ENCODE results near the gene DDIT3.

The DDIT3 gene

GRCh38 chr12:57546438-57547287 lies 26.3 kb upstream of the DDIT3 start, which contains the start of gene DCTN2:
Gene DCTN2, minus strand, starts transcription at chr12:57547192. Its CDS starts 129 bp downstream, at chr12:57547063.
- peak; percentile 99 for DNase-seq

DNA sequence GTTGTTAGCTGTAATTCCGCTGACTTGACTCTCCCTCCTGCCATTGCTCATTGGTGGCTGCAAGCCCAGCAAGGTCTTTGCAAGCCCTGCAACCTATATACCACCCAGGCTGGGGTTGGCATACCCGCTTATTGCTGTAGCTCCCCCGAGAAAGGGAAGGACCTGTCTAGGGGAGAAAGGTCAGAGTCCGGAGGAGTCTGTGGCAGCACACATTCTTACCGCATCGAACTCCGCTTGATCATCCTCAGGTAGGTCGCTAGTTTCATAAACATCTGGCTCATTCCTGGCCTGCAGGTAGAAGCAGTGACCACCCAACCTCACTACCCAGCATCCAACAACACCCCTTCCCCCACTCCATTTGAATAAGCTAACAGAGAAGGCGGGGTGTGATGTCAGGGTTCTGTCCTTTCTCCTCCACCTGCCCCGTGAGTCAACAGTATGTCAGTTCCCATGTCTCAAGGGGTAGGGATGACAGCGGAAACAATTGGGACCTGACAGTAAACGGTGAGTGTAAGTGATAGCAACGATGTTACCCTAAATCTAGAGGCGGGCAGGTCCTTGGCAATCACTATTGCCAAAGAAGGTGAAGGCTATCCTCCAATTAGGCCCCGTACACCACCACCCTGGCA lies 25.6 kb upstream of the DDIT3 start:
- no peak for DNase-seq

GRCh38 chr12:57543581-57543980 lies 23.3 kb upstream of the DDIT3 start:
- DNase-seq, result no peak

GRCh38 chr12:57541717-57542116 lies 21.4 kb upstream of the DDIT3 start:
- no peak for DNase-seq

- peak; percentile 24 for DNase-seq
These were observed 20.7 kb upstream of the DDIT3 start for GRCh38 chr12:57541001-57541400.

DNA sequence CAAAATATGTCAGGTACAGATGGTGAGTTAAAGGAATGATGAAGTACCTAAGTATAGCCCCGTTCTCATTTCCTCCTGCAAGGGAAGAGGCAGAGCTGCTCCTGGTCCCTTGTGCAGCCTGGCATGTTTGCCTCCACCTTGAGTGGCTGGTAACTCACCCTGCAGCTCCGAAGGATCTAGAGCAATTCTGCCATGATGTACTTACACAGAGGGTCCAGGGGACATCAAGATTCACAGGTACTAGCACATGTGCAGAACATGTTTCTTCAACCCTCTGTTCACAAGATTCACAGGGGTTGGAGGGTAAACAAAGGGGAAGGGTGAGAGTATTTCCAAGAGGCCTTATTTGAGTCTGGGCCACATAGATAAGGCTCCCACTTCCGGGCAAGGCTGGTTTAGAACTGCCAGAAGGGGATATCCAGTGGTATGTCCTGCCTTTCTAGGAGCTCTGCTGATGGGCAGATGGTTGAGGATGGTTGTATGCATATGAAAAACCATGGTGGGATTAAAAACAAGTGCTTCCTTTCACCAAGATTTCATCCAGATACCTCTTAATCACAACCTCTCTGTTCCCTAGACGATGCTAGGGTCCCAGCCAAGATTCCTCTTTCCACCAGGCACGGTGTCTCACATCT lies 18.9 kb upstream of the DDIT3 start:
- peak; percentile 97 for DNase-seq

DNA sequence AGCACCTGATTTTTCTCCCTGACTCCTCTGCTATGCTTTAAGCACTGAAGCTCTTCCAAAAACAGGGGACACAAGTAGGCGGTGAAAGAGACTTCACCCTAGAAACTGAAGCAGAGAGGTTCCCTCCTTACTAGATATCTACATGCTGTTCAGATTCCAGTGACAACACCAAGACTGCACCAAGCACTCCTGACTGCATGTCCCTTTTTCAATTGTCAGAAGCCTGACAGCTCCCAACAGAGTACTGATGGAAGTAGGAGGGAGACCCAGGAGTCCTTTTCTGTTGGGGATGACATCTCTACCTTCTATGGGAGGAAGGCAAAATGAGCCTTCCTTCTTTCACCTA lies 16.3 kb upstream of the DDIT3 start:
- no peak for DNase-seq

DNA sequence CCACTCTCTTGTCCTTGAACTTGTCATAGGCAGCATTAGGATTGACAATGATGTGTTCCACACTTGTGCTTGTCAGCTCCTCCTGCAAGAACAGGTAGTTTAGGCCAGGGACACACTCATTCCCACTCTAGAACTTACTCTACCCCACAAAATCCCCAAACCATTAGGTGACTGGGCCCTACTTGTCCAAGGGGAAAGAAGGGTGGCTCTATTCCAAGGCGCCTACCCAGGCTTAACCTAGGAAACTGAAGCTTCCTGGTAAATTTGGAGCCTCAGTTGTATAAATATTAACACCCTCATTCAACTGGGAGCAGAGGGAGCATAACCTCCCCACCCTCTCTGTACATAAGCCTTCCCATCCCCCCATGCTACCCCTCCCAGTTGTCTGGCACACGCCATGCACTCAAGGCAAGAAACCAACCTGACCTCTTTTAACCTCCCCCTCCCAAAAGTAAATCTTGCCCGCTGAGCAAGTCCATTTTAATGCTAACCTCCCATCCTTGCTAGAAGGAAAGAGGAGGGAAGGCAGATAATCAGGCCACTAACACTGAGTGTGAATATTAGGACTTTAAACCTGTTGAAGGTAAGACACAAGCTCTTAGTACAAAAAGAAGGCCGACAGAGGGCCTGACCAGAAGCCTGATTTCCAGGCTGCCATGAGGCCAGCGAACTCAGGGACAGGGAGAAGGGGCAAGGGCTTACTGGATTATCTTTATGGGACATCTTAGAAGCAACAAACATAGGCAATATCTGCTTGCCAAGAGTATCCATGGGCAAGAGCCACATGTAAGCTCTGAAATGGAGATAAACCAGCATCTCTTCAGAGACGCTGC lies 15.7 kb upstream of the DDIT3 start:
- no peak for DNase-seq

- no peak for DNase-seq
These were observed 14.8 kb upstream of the DDIT3 start for GRCh38 chr12:57534991-57535543.

- DNase-seq, result no peak
These were observed 13.9 kb upstream of the DDIT3 start for GRCh38 chr12:57534250-57534649.

- DNase-seq, result no peak
These were observed 12.8 kb upstream of the DDIT3 start for GRCh38 chr12:57533108-57533507.

DNA sequence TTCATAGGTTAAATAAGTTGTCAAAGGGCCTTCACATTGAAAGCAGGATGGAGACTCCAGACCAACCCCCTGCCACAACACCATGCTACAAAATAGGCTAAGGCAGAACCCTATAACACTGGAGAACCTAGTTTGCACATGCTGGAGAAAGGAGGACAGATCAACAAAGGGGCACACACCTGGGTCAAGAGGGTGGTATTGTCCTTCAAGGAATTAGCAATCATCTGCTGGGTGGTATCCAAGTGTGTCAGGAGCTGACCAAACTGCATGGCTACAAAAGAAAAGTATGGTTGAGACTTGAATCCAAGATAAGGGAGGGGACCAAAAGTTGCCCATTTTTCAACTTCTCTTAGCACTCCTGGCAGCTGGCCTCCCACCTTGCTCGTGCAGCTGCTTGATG lies 11.5 kb upstream of the DDIT3 start:
- no peak for DNase-seq

DNA sequence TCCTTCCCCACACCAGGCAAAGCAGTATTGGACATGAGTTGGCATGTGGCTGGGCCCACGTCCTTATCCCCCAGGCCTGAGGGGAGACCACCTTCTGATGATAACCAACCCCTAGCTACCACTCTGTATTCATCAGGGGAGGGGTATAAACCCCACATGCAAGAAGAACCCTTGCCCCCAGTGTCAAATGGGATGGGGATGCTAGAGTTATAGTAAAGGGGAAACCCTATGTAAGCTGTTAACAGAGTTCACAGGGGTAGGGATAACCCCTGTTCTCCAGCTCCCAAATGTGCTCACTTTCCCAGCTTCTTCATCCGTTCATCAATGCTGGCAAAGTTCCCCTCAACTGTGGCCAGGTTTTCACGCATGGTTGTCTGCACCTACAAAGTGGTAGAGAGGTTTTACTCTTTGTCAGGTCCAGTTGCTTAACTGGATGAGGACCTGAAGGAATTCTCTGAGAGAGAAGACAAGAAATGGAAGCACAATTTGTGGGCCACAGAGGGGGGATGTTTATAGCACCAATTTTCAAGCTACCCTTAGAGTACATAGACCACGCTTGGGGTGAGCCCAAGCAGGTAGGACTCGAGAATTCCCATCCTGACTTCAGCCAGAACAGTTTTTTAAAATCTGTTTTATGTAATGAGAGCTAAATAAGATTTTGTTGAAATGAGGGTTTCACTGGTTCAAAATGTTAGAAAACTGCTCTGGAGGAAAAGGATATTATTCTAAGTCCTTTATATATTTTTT lies 10.3 kb upstream of the DDIT3 start:
- DNase-seq, result no peak

DNA sequence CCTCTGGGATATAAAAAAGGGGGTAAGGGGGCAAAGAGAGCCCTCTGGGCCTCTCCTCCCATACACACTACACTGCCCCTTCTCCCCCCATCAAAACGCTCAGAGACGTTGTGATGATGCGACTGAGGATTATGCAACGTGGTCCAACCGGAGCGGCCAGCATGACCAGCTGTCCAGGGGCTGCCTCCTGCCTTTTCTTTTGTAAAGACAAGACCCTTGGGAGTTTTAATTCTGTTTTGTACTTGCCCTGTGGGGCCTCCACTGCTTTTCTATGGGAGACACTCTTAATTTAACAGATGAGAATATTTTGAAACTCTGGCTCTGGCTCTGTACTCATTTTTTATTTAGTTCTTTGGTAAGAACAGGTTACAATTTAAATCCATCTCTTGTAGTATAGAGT lies 9.5 kb upstream of the DDIT3 start:
- no peak for DNase-seq

DNA sequence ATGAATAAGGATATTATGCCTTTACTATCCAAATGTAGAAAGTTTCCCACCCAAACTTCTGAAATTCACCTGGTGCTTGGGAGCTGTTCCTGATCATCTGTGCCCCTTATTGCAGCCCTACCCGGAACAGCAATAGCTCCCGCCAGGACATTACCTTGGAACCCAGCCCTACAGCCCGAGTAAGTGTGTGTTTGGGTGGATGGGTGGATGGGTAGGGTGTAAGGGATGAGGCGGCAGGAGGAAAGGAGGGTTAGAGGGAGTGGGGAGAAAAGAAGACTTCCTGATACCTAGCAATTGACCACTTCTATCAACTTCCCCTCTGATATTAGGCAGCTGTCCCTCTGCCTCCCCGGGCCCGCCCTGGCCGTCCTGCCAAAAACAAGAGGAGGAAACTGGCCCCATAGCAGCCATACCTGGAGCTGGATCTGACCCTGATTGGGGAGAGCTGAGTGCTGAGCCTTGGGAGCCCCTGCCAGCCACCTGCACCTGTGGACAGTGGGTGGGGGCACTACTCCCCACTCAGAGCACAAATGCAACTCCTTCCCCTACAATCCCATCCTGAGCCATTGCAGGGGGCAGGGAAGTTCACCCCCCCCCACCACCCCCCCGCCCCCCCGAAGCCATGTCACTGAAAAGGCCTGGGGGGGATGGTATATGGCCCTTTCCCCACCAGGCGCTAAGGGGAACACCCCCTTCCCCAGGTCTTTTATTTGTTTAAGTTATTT lies 8.7 kb upstream of the DDIT3 start:
- DNase-seq, result no peak

- no peak for DNase-seq
These were observed 7.9 kb upstream of the DDIT3 start for GRCh38 chr12:57528176-57528575.

DNA sequence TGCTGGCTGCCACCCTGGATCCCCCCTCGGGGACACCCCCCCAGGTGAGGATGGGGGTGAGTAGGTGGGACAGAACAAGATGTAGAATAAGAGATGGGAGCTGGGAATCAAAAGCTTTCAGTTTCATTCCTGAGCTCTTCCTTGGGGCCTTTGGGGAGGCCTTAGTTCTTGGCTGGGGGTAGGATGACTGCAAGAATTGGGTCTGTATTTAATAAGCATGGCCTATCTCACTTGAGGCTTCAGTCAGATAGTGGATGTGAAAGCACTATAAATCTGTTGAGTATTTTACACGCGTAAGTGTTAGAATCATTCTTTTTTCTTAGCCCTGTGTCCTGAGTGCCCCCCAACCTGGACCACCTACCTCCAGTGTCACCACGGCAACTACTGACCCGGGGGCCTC lies 6.9 kb upstream of the DDIT3 start:
- no peak for DNase-seq

DNA sequence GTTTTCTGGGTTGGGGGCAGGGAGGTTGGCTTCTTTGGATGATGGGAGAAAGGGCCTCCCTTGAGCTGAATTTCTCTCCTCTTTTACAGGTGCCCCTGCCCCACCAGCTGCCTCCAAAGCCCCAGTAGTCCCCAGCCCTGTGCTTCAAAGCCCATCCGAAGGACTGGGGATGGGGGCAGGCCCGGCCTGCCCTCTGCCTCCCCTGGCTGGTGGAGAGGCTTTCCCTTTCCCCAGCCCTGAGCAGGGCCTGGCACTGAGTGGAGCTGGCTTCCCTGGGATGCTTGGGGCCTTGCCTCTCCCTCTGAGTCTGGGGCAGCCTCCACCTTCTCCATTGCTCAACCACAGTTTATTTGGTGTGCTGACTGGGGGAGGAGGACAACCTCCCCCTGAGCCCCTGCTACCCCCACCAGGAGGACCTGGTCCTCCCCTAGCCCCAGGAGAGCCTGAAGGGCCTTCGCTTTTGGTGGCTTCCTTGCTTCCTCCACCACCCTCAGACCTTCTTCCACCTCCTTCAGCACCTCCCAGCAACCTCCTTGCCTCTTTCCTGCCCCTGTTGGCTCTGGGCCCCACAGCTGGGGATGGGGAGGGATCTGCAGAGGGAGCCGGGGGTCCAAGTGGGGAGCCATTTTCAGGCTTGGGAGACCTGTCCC lies 6.3 kb upstream of the DDIT3 start:
- no peak for DNase-seq

GRCh38 chr12:57525615-57526383 lies 5.5 kb upstream of the DDIT3 start:
- DNase-seq, result no peak

Measured in OCI-M1 (cell line).